Measurements from ENCODE around the gene TP53BP2. TPM values are rescaled to one million over a fixed set of nuclear protein-coding genes. Genes with fewer than 3 reads are reported as not detected.

The TP53BP2 gene
- total RNA-seq, 1 experiment from 2014 or later: 38.2 TPM

- no TSS peak for BruUV-seq (replicated peaks)
- DNase-seq (ENCODE audit: low read depth, low spot score): no peak
- no peak for ATAC-seq
Observed at GRCh38 chr1:223860051-223860622, 14.4 kb upstream of the TP53BP2 start.

GRCh38 chr1:223859058-223859457 lies 13.3 kb upstream of the TP53BP2 start:
- H3K9me3 ChIP-seq (ENCODE audit: control insufficient read depth in 1 of 2, insufficient read depth in 1 of 2, low read depth in 1 of 2, low read length in 2 of 2): no peaks in the 10 kb centered on the region
- no peaks in the 10 kb centered on the region for H3K79me2 ChIP-seq (ENCODE audit: insufficient read depth, low read length)
- H3K27ac ChIP-seq (ENCODE audit: low read depth, low read length): no peak overlapping the region
- H4K20me1 ChIP-seq (ENCODE audit: insufficient read depth): no peaks in the 10 kb centered on the region
- H3K9ac ChIP-seq (ENCODE audit: low read length): no peak overlapping the region
- H3K4me3 ChIP-seq (replicated peaks in 1 of 2; ENCODE audit: low read depth in 1 of 2, low read length in 2 of 2): no peak overlapping the region
- intact Hi-C loops (cut with micrococcal nuclease): no loop called here
- H3K36me3 ChIP-seq (ENCODE audit: control insufficient read depth in 1 of 2, insufficient read depth in 2 of 2, low read length in 2 of 2): no peaks in the 10 kb centered on the region
- H3K9me2 ChIP-seq (ENCODE audit: insufficient read depth): no peaks in the 10 kb centered on the region
- ChIA-PET CTCF (no interaction called here), POLR2A (no interaction called here), RAD21 (ENCODE audit: low non-redundant PET in 1 of 2, low total read pairs in 2 of 2, uncharacterized antibody in 2 of 2, unreplicated experiment in 2 of 2) (no interaction called here)
- TF ChIP-seq POLR2AphosphoS5 (IDR thresholded peaks at IDR 0.05; ENCODE audit: low read depth, low read length) (no peak), EZH2phosphoT487 (IDR thresholded peaks at IDR 0.05; ENCODE audit: borderline replicate concordance) (no peak), EZH2 (IDR thresholded peaks at IDR 0.05) (no peak), CBX3 (IDR thresholded peaks at IDR 0.05; ENCODE audit: low read depth) (no peak)
- no peak overlapping the region for H3K4me2 ChIP-seq (ENCODE audit: low read length)
- BruUV-seq (replicated peaks): no TSS peak
- peaks cover 21% of the 10 kb centered on the region for H3K27me3 ChIP-seq (ENCODE audit: insufficient read depth, low read length)
- ATAC-seq (no peak), DNase-seq (ENCODE audit: low read depth, low spot score) (no peak)
- H3K4me1 ChIP-seq (ENCODE audit: control insufficient read depth in 1 of 2, insufficient read depth in 2 of 2, low read length in 2 of 2): no peaks in the 10 kb centered on the region
- no peak overlapping the region for H2AFZ ChIP-seq (ENCODE audit: low read depth, low read length, poor library complexity, severe bottlenecking)

More at GRCh38 chr1:223860051-223860622, 14.4 kb upstream of the TP53BP2 start:
- ChIA-PET RAD21 (ENCODE audit: low non-redundant PET in 1 of 2, low total read pairs in 2 of 2, uncharacterized antibody in 2 of 2, unreplicated experiment in 2 of 2) (no interaction called here), POLR2A (no interaction called here), CTCF (no interaction called here)
- TF ChIP-seq RAD21 (IDR thresholded peaks at IDR 0.05; ENCODE audit: low read depth): no peak
- no peak for TF ChIP-seq POLR2AphosphoS5 (IDR thresholded peaks at IDR 0.05; ENCODE audit: low read depth, low read length)
- TF ChIP-seq YY1 (IDR thresholded peaks at IDR 0.05; ENCODE audit: extremely low read depth, insufficient replicate concordance, low read depth, low read length): no peak
- TF ChIP-seq CEBPB (IDR thresholded peaks at IDR 0.05; ENCODE audit: low read depth): no peak
- TF ChIP-seq ELF1 (IDR thresholded peaks at IDR 0.05; ENCODE audit: borderline replicate concordance, low read depth): no peak
- Histone ChIP-seq H3K27ac (ENCODE audit: low read depth, low read length) (no peak overlapping the region), H2AFZ (ENCODE audit: low read depth, low read length, poor library complexity, severe bottlenecking) (no peak overlapping the region), H3K36me3 (ENCODE audit: control insufficient read depth in 1 of 2, insufficient read depth in 2 of 2, low read length in 2 of 2) (no peaks in the 10 kb centered on the region), H3K9me3 (ENCODE audit: control insufficient read depth in 1 of 2, insufficient read depth in 1 of 2, low read depth in 1 of 2, low read length in 2 of 2) (no peaks in the 10 kb centered on the region), H3K9me2 (ENCODE audit: insufficient read depth) (no peaks in the 10 kb centered on the region), H3K4me2 (ENCODE audit: low read length) (no peak overlapping the region), H3K9ac (ENCODE audit: low read length) (no peak overlapping the region), H3K27me3 (ENCODE audit: insufficient read depth, low read length) (peaks cover 21% of the 10 kb centered on the region), H4K20me1 (ENCODE audit: insufficient read depth) (no peaks in the 10 kb centered on the region), H3K79me2 (ENCODE audit: insufficient read depth, low read length) (no peaks in the 10 kb centered on the region), H3K4me1 (ENCODE audit: control insufficient read depth in 1 of 2, insufficient read depth in 2 of 2, low read length in 2 of 2) (no peaks in the 10 kb centered on the region), H3K4me3 (replicated peaks in 1 of 2; ENCODE audit: low read depth in 1 of 2, low read length in 2 of 2) (no peak overlapping the region)
- intact Hi-C loops (cut with micrococcal nuclease): no loop called here

Data from HCT116 (cell line).